ENCODE results near the gene LAMA3.
A peak's percentile ranks its signal among the peaks of the same experiment; 100 is the strongest.

LAMA3 gene

GRCh38 chr18:23850215-23850614 is 161.0 kb downstream of the LAMA3 start:
- no peak overlapping the region for H3K27ac Mint-ChIP-seq
- H3K27me3 Mint-ChIP-seq = no peaks in the 10 kb centered on the region
- no peak for ATAC-seq (replicated peaks)
- no peaks in the 10 kb centered on the region for H3K9me3 Mint-ChIP-seq
- H3K36me3 Mint-ChIP-seq = no peaks in the 10 kb centered on the region
- H3K4me1 Mint-ChIP-seq = peaks cover 20 to 21% of the 10 kb centered on the region in 2 donors
- no peak for DNase-seq
- no peak overlapping the region for H3K4me3 Mint-ChIP-seq

GRCh38 chr18:23851470-23852002 is 162.3 kb downstream of the LAMA3 start:
- no peaks in the 10 kb centered on the region for H3K36me3 Mint-ChIP-seq
- DNase-seq (no peak), ATAC-seq (replicated peaks) (no peak)
- H3K9me3 Mint-ChIP-seq = no peaks in the 10 kb centered on the region
- H3K4me3 Mint-ChIP-seq = no peak overlapping the region
- no peak overlapping the region for H3K27ac Mint-ChIP-seq
- H3K4me1 Mint-ChIP-seq = peaks cover 23 to 26% of the 10 kb centered on the region in 2 donors
- no peaks in the 10 kb centered on the region for H3K27me3 Mint-ChIP-seq

GRCh38 chr18:23852236-23853045 is 163.2 kb downstream of the LAMA3 start:
- H3K27me3 Mint-ChIP-seq = no peaks in the 10 kb centered on the region
- ATAC-seq (replicated peaks) = peak; percentile 68 to 78
- DNase-seq = no peak
- H3K27ac Mint-ChIP-seq = peak overlapping the region; percentile 0
- H3K4me1 Mint-ChIP-seq = peaks cover 30 to 32% of the 10 kb centered on the region in 2 donors
- no peaks in the 10 kb centered on the region for H3K36me3 Mint-ChIP-seq
- H3K4me3 Mint-ChIP-seq = peak overlapping the region in 1 of 2 donors; percentile 0
- no peaks in the 10 kb centered on the region for H3K9me3 Mint-ChIP-seq

GRCh38 chr18:23853448-23854195 is 164.4 kb downstream of the LAMA3 start:
- H3K9me3 Mint-ChIP-seq = no peaks in the 10 kb centered on the region
- H3K4me1 Mint-ChIP-seq = peaks cover 32% of the 10 kb centered on the region in 2 donors
- H3K27me3 Mint-ChIP-seq = no peaks in the 10 kb centered on the region
- no peak overlapping the region for H3K27ac Mint-ChIP-seq
- DNase-seq (no peak), ATAC-seq (replicated peaks) (no peak)
- H3K36me3 Mint-ChIP-seq = no peaks in the 10 kb centered on the region
- no peak overlapping the region for H3K4me3 Mint-ChIP-seq

- Mint-ChIP-seq H3K36me3 (no peaks in the 10 kb centered on the region), H3K27ac (no peak overlapping the region), H3K9me3 (no peaks in the 10 kb centered on the region), H3K27me3 (no peaks in the 10 kb centered on the region), H3K4me3 (no peak overlapping the region), H3K4me1 (peaks cover 33 to 49% of the 10 kb centered on the region in 2 donors)
- DNase-seq (no peak), ATAC-seq (replicated peaks) (no peak)
Measured at GRCh38 chr18:23855721-23856120, 166.5 kb downstream of the LAMA3 start.

- ATAC-seq (replicated peaks) (no peak), DNase-seq (no peak)
- Mint-ChIP-seq H3K4me1 (peaks cover 31 to 52% of the 10 kb centered on the region in 2 donors), H3K9me3 (no peaks in the 10 kb centered on the region), H3K4me3 (no peak overlapping the region), H3K27me3 (no peaks in the 10 kb centered on the region), H3K27ac (no peak overlapping the region), H3K36me3 (no peaks in the 10 kb centered on the region)
Measured at GRCh38 chr18:23856466-23857163, 167.4 kb downstream of the LAMA3 start.

GRCh38 chr18:23857164-23857552 is 167.9 kb downstream of the LAMA3 start:
- no peak for ATAC-seq (replicated peaks)
- no peaks in the 10 kb centered on the region for H3K9me3 Mint-ChIP-seq
- H3K4me1 Mint-ChIP-seq = peaks cover 31 to 52% of the 10 kb centered on the region in 2 donors
- H3K27ac Mint-ChIP-seq = no peak overlapping the region
- no peak for DNase-seq
- H3K4me3 Mint-ChIP-seq = no peak overlapping the region
- no peaks in the 10 kb centered on the region for H3K27me3 Mint-ChIP-seq
- H3K36me3 Mint-ChIP-seq = no peaks in the 10 kb centered on the region

GRCh38 chr18:23857756-23858155 is 168.5 kb downstream of the LAMA3 start:
- no peak overlapping the region for H3K27ac Mint-ChIP-seq
- H3K9me3 Mint-ChIP-seq = no peaks in the 10 kb centered on the region
- DNase-seq = no peak
- H3K4me1 Mint-ChIP-seq = peaks cover 32 to 52% of the 10 kb centered on the region in 2 donors
- no peak for ATAC-seq (replicated peaks)
- H3K36me3 Mint-ChIP-seq = no peaks in the 10 kb centered on the region
- no peak overlapping the region for H3K4me3 Mint-ChIP-seq
- no peaks in the 10 kb centered on the region for H3K27me3 Mint-ChIP-seq

- Mint-ChIP-seq H3K36me3 (no peaks in the 10 kb centered on the region), H3K27me3 (no peaks in the 10 kb centered on the region), H3K4me1 (peaks cover 37 to 68% of the 10 kb centered on the region in 2 donors), H3K9me3 (no peaks in the 10 kb centered on the region), H3K4me3 (no peak overlapping the region), H3K27ac (no peak overlapping the region)
- ATAC-seq (replicated peaks) (no peak), DNase-seq (no peak)
Measured at GRCh38 chr18:23859466-23860336, 170.4 kb downstream of the LAMA3 start.

- Mint-ChIP-seq H3K4me1 (peaks cover 48 to 80% of the 10 kb centered on the region in 2 donors), H3K4me3 (no peak overlapping the region)
- no peak for ATAC-seq (replicated peaks)
Measured at GRCh38 chr18:23861326-23861725, 172.1 kb downstream of the LAMA3 start.

GRCh38 chr18:23861805-23862470 is 172.7 kb downstream of the LAMA3 start:
- ATAC-seq (replicated peaks) (peak in 1 of 2 donors; percentile 13), DNase-seq (no peak)
- Mint-ChIP-seq H3K9me3 (no peaks in the 10 kb centered on the region), H3K4me3 (peak overlapping the region in 1 of 2 donors; percentile 3), H3K27ac (peak overlapping the region; percentile 71), H3K36me3 (no peaks in the 10 kb centered on the region), H3K27me3 (no peaks in the 10 kb centered on the region), H3K4me1 (peaks cover 46 to 80% of the 10 kb centered on the region in 2 donors)

More at GRCh38 chr18:23861326-23861725, 172.1 kb downstream of the LAMA3 start:
- Mint-ChIP-seq H3K9me3 (no peaks in the 10 kb centered on the region), H3K36me3 (no peaks in the 10 kb centered on the region), H3K27me3 (no peaks in the 10 kb centered on the region), H3K27ac (no peak overlapping the region)
- DNase-seq = no peak

- Mint-ChIP-seq H3K27ac (peak overlapping the region; percentile 73), H3K9me3 (no peaks in the 10 kb centered on the region), H3K4me1 (peaks cover 43 to 78% of the 10 kb centered on the region in 2 donors), H3K36me3 (no peaks in the 10 kb centered on the region), H3K4me3 (no peak overlapping the region), H3K27me3 (no peaks in the 10 kb centered on the region)
- DNase-seq = no peak
- peak; percentile 41 to 58 for ATAC-seq (replicated peaks)
Measured at GRCh38 chr18:23864624-23865023, 175.4 kb downstream of the LAMA3 start.

GRCh38 chr18:23867006-23867405 is 177.8 kb downstream of the LAMA3 start:
- Mint-ChIP-seq H3K4me3 (no peak overlapping the region), H3K36me3 (no peaks in the 10 kb centered on the region), H3K9me3 (no peaks in the 10 kb centered on the region), H3K4me1 (peaks cover 46 to 76% of the 10 kb centered on the region in 2 donors), H3K27ac (peak overlapping the region; percentile 31), H3K27me3 (no peaks in the 10 kb centered on the region)
- ATAC-seq (replicated peaks) (no peak), DNase-seq (no peak)

Data from stimulated activated naive B cell treated with anti-CD40 and anti-IgM and Interleukin-4, amounts not matched to agents 10 μg/mL and 1 μg/mL and 100 μg/mL, for 72 hours (primary cell).